GM18870 (cell line): Measurements from ENCODE around the gene PRKCE.

Source experiments
- ATAC-seq: cut with Tn5 transposase; IDR thresholded peaks from one replicate; pipeline ENCODE4 v1.9.1; 2021; ENCODE audit warnings: moderate library complexity; ENCODE audit not compliant: unreplicated experiment

The PRKCE gene

DNA sequence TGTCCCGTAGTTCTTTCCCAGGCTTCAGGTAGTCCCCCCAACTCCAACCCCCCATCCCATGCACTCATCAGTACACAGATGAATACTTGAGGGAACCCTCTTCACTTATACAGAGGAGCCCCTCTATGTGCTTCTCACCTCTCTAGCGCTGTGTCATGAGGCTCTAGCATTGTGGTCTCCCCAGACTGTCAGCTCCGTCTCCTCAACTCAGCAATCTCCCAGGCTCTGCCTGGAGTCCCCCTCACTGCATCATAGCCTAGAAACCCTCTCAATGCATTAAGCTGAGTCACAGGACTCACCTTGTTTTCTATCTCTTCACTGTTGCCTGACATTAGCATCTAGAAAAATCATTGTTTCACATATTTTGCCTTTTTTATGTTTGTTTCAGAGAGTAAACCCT lies 20.2 kb upstream of the PRKCE start:
- no peak for ATAC-seq

DNA sequence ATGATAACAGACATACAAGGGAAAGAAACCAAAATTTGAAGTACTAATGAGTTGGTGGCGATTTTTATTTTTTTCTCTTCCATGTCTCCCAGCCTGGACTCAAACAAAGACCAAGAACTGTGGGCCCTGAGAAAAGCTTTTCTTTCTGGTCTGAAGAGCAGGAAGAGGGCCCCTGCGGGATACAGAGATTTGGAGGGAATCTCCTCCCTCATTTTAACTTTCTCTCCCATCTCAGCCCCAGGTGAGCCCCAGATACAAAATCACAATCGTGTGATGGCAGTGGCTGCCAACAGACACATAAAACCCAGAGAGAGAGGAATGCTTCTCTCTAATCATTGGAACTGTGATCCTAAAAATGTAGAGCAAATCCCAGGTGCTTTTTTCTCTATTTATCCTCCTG lies 19.5 kb upstream of the PRKCE start:
- no peak for ATAC-seq

GRCh38 chr2:45634223-45634622 lies 17.3 kb upstream of the PRKCE start:
- no peak for ATAC-seq

DNA sequence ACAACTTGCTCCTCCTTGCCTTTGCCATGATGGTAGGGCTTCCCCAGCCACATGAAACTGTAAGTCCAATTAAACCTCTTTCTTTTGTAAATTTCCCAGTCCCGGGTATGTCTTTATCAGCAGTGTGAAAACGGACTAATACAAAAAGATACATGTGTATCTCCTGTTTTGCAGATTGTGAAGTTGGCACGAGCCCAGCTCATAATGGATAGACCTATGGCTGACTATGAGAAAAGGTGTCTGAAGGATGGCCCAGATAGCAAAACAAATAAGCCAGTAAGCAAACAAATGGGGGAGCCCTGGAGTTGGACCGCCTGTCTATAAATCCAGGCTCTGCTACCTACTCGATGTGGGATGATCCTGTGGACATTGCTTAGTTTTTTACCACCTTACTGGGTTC lies 15.5 kb upstream of the PRKCE start:
- no peak for ATAC-seq

DNA sequence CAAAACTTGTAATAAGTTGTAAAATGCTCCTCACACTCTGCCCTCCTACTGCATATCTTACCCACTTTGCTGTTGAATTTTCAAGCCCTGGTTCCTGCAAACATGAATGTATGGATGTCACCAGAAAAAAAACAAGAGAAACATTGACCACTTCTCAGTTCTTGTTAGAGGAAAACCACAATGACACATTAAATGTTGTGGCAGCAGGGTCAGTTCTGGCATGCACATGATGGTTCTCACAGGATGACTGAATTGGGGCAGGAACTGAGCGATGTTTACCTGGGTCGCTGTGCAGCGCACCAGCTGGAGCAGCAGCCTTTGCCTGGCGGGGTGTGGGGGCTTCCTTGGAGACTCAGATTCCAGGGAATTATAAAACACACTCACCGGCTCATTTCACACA lies 14.0 kb upstream of the PRKCE start:
- peak; percentile 50 for ATAC-seq

GRCh38 chr2:45640576-45640975 lies 10.9 kb upstream of the PRKCE start:
- ATAC-seq = no peak

DNA sequence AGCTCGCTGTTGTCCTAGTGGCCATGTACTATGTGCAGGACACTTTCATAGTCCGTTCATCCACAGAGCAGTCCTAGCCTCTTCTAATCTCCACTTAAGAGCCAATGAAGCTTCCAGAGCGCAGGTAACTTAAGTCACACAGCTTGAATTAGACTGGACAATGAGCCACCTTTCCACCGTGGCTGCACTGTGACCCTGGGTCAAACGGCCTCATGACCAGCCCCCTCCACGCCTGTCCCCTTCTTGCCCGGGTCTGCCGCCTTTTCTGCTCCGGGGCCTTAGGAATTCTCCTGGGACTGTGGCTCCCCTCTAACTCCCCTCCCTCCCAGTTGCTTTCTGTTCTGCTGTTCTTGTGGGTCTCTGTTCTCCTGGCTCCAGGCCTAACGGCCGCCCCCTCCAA lies 8.4 kb upstream of the PRKCE start:
- no peak for ATAC-seq

- no peak for ATAC-seq
Measured at GRCh38 chr2:45643543-45644542, 7.6 kb upstream of the PRKCE start.

DNA sequence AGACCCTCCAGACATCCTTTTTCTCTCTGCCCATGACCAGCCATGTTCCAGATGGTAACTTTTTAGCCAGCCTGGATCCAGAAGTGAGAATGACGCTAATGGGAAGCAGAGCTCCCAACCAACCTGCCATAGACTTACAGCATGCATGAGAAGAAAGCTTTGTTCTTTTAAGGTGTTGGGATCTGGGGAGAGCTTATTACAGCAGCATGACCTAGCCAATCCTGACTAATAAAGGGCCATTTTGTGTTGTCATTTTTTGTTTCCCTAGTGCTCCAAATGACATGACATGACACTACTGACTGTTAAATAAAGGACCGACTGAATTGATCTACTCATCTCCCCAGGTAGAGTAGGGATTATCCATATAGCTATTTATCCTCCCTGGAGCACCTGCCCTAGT lies 5.2 kb upstream of the PRKCE start:
- ATAC-seq = no peak

DNA sequence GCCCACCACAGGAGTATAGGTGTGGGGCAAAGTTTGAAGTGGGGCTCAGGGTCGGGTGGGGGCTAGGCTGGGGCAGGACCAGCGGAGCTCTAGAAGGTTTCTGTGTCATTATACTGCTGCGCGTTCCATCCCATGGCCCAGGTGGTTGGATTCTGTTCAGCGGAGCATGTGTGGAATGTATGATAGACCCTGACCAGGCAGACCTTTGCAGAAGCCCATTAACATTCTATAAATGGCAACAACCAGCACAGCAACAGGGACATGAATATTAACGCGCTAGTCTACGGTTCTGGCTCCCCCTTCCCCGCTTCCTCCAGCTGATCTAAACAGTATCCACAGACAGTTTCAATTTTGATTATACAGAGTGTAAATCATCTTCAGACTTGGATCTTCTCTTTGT lies 4.1 kb upstream of the PRKCE start:
- no peak for ATAC-seq

DNA sequence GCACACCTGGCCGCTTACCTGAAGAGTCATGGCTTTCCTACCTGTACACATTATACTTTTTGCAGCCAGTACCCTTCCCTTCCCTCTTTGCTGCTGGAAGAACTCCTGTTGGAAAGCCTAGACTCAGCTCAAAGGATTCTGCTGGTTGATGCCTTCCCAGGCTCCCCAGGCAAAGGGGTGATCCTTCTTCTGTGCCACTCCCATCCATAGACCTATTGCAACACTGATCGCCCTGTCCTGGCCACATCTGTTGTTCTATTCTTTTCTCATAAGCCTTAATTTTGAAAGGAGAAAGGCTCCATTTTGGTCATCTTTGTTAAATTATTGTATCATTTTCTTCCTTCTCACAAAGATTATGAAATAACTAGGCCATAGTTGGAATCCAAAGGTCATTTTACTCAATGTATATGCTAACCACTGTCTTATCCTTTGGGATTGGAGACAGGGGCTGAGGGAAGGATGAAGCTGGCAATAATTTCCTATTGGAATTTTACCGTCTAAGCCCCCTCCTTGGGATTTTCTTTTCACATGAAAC lies 3.4 kb upstream of the PRKCE start:
- ATAC-seq = no peak

- no peak for ATAC-seq
Measured at GRCh38 chr2:45648636-45649035, 2.8 kb upstream of the PRKCE start.

DNA sequence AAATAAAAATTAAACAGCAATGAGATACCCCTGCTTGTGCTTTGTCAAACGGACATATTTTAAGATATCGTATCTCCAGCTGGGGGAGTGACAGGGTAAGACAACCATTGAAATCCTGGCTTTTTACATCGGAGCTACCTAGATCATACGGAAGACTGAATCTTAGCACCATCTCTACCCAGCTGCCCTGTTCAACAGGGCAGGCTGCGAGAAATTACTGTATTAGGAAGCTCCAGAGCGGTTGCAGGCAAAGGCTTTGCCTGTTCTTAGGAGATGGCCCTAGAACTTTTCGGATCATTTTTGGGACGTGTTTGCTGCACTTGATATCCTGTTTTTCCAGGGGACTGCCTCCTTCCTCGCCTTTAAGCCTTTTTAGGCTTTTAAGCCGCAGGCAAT lies 2.0 kb upstream of the PRKCE start:
- ATAC-seq = no peak

DNA sequence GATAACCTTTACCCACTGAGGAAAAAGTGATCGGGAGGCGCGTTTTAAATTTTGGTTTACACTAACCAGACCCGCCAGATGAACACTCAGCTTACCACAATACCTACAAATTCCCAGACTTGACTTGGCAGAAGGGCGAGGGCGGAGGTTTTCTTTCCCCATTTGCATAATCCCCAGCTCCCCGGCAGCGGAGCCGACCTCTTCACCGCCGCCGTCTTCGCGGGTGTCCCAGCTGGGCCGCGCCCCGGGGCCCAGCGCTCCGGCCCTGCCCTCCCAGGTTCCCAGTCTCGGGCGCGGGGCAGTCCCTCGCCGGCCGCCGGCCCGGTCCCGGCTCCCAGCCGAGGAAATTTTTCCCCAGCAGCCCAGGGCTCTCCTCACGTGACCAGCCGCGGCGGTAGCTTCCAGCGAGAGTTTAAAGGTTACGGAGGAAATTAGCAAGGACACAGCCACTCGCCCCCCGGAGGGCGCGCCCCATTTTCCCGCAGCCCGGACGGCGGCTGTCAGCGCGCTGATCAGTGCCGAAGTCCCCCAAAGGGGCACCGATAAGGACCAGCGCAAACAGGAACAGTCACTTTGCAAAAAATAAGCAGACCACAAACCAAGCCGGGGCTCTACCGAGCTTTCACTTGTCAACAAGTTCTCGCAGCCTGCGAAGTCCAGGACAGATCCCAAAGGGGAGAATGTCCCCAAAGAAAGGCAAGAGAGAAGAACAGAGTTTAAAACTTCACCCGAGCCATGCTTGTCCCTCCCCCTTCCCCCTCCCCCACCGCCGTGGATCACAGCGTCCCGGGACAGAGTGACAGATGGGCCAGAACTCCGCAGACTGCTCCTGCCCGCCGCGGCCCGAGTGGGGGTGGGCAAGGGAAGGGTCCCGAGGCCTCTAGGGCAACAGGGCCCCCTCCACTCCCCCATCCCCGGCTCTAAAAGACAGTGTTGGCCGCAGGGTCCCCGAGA lies 1.3 kb upstream of the PRKCE start:
- peak; percentile 32 for ATAC-seq

DNA sequence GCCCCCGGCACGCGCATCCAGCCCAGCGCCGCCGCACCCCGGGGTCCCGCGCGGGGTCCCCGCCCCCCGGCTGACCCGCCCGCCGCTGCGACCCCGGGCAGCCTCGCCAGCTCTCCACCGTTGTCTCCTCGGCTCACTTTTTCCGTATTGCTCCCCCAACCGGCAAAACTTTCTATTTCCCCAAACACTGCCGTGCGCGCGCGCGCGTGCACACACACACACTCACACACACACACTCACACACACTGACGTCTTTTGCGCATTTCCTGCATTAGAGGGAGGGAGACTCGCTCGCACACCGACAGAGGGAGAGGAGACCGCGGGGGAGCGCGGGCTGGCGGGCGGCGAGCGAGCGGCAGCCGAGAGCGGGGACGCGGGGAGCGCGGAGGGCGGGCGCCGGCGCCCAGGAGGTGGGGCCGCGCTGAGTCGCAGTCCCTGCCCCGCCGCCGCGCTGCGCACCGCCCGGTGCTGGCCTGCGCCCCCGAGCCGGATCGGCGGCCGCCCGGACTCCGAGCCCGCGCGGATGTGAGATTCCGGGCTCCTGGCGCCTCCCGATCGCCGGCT lies 542 bp upstream of the PRKCE start:
- ATAC-seq = peak; percentile 59

GRCh38 chr2:45652090-45653031 lies 886 bp downstream of the PRKCE start:
- ATAC-seq = no peak

GRCh38 chr2:45653122-45653913 lies 1.8 kb downstream of the PRKCE start:
- no peak for ATAC-seq

- ATAC-seq = no peak
Measured at GRCh38 chr2:45654250-45654649, 2.8 kb downstream of the PRKCE start.

- no peak for ATAC-seq
Measured at GRCh38 chr2:45661828-45662227, 10.4 kb downstream of the PRKCE start.
